ENCODE data around the gene ZFYVE28.

GRCh38 chr4:2288051-2288541 is 130.3 kb downstream of the ZFYVE28 start:
- no peak for TF ChIP-seq FOXA1 (IDR thresholded peaks at IDR 0.05)
- TF ChIP-seq FOXK2 (IDR thresholded peaks at IDR 0.05): no peak
- no peak for TF ChIP-seq TARDBP (IDR thresholded peaks at IDR 0.05)
- no peak for TF ChIP-seq BHLHE40 (IDR thresholded peaks at IDR 0.05; ENCODE audit: borderline replicate concordance)
- no peak for TF ChIP-seq FOXM1 (IDR thresholded peaks at IDR 0.05; ENCODE audit: borderline replicate concordance)
- no peak for TF ChIP-seq PKNOX1 (IDR thresholded peaks at IDR 0.05)
- no peak for TF ChIP-seq SP1 (IDR thresholded peaks at IDR 0.05)
- TF ChIP-seq NFRKB (IDR thresholded peaks at IDR 0.05): no peak
- no peak for TF ChIP-seq ZNF384 (IDR thresholded peaks at IDR 0.05)
- no peak for TF ChIP-seq LEF1 (IDR thresholded peaks at IDR 0.05; ENCODE audit: borderline replicate concordance)
- no peak for TF ChIP-seq L3MBTL2 (conservative IDR thresholded peaks at IDR 0.05)
- no peak for TF ChIP-seq ARNT (IDR thresholded peaks at IDR 0.05)

All from HEK293T (cell line).